ENCODE data around the gene TXNL4B. TPM values are rescaled to one million over a fixed set of nuclear protein-coding genes. Genes with fewer than 3 reads are reported as not detected.

TXNL4B gene
- total RNA-seq, 1 donor, result 8.6 TPM

- TF ChIP-seq CTCF (IDR thresholded peaks at IDR 0.05; ENCODE audit: insufficient read depth, low read depth, low read length), result no peak
- no peak for DNase-seq (ENCODE audit: low read depth)
- H3K4me3 ChIP-seq (ENCODE audit: low read depth, low read length), result no peak overlapping the region
Measured at GRCh38 chr16:72109300-72109699, 15.9 kb upstream of the TXNL4B start.

DNA sequence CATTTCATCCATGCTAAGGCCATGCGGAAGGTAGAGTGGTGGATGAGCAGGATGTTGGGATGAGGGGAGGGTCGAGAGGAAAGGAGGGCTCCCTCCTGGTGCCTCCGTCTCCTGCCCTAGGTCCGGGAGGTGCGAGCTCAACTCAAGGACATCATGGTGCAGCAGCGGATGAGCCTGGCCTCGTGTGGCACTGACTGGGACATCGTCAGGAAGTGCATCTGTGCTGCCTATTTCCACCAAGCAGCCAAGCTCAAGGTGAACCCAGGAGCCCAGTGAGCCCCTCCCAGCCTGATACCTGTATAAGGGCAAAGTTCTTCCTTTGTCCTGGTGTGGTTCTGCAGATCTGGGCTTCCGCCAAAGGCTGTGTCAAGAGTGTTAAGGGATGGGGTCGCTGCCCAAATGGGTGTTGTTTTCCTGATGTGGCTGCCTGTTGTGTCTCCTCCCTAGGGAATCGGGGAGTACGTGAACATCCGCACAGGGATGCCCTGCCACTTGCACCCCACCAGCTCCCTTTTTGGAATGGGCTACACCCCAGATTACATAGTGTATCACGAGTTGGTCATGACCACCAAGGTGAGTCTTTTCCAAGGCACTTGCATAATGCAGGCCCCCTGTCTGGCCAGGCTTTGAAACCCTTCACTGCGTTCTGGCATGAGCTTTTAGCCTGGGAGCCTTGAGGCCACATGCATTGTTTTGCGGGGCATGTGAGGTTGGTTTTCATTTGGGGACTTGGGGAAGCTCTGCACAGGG is 15.1 kb upstream of the TXNL4B start:
- H3K4me3 ChIP-seq (ENCODE audit: low read depth, low read length), result no peak overlapping the region
- no peak for DNase-seq (ENCODE audit: low read depth)
- TF ChIP-seq CTCF (IDR thresholded peaks at IDR 0.05; ENCODE audit: insufficient read depth, low read depth, low read length), result no peak

DNA sequence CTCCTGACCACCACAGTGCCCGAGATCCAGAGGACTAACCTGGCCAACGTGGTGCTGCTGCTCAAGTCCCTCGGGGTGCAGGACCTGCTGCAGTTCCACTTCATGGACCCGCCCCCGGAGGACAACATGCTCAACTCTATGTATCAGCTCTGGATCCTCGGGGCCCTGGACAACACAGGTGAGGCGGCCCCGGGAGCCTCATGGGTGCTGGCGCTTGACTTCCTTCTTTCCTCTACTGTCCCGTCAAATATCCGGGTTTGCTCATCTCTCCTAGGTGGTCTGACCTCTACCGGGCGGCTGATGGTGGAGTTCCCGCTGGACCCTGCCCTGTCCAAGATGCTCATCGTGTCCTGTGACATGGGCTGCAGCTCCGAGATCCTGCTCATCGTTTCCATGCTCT is 14.0 kb upstream of the TXNL4B start:
- TF ChIP-seq CTCF (IDR thresholded peaks at IDR 0.05; ENCODE audit: insufficient read depth, low read depth, low read length), result no peak
- DNase-seq (ENCODE audit: low read depth), result no peak
- no peak overlapping the region for H3K4me3 ChIP-seq (ENCODE audit: low read depth, low read length)

DNA sequence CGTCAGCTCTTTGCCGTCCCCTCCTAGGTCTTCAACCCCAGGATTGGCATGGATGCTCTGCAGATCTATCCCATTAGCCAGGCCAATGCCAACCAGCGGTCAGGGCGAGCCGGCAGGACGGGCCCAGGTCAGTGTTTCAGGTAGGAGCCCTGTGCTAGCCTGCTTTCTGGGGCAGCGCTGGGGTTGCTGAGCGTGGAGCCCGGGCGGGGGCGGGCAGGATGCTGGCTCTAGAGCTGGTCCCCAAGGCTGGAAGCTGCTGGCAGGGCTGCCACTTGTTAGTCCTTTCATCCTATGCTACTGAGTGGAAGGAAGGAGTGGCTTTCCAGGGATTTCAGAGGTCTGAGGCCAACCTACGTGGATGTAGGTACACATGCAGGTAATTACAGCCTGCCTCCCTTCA is 12.6 kb upstream of the TXNL4B start:
- no peak for DNase-seq (ENCODE audit: low read depth)
- no peak for TF ChIP-seq CTCF (IDR thresholded peaks at IDR 0.05; ENCODE audit: insufficient read depth, low read depth, low read length)
- no peak overlapping the region for H3K4me3 ChIP-seq (ENCODE audit: low read depth, low read length)

GRCh38 chr16:72104905-72105304 is 11.5 kb upstream of the TXNL4B start:
- no peak for DNase-seq (ENCODE audit: low read depth)
- no peak overlapping the region for H3K4me3 ChIP-seq (ENCODE audit: low read depth, low read length)
- TF ChIP-seq CTCF (IDR thresholded peaks at IDR 0.05; ENCODE audit: insufficient read depth, low read depth, low read length), result no peak

- no peak overlapping the region for H3K4me3 ChIP-seq (ENCODE audit: low read depth, low read length)
- no peak for DNase-seq (ENCODE audit: low read depth)
- TF ChIP-seq CTCF (IDR thresholded peaks at IDR 0.05; ENCODE audit: insufficient read depth, low read depth, low read length), result no peak
Measured at GRCh38 chr16:72101195-72101594, 7.8 kb upstream of the TXNL4B start.

DNA sequence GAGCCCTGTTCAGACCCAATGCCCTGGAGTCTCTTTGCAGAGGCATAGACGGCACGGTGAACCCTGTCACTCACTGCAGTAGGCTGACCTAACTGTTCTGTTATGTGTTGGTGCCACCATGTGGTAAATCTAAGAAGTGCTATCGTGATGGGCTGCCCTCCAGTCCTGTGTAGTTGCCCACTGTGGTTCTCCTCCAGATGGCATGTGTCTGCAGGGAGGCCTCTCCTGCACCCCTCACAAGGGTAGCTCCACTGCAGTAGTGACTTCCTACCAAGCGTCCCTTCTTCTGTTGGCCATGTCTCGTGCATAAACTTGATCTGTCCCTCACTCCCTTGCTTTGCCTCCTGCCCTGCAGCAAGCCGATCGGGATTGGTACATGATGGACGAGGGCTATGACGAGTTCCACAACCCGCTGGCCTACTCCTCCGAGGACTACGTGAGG is 6.0 kb upstream of the TXNL4B start:
- DNase-seq (ENCODE audit: low read depth), result peak; percentile 49
- peak; percentile 63 for TF ChIP-seq CTCF (IDR thresholded peaks at IDR 0.05; ENCODE audit: insufficient read depth, low read depth, low read length)
- no peak overlapping the region for H3K4me3 ChIP-seq (ENCODE audit: low read depth, low read length)

All from fibroblast of villous mesenchyme (primary cell).